Hepatic stellate cell (primary cell): ENCODE data around the gene SMIM22.
"Not testable (repeated sequence)": the region's sequence is repeated elsewhere in the genome, so short reads cannot be mapped to it uniquely, and the experiment has no call there.

Source experiments
- DNase-seq: peaks from one replicate; pipeline ENCODE4 v3.0.0; 2011; ENCODE audit warnings: low spot score

Gene SMIM22

DNA sequence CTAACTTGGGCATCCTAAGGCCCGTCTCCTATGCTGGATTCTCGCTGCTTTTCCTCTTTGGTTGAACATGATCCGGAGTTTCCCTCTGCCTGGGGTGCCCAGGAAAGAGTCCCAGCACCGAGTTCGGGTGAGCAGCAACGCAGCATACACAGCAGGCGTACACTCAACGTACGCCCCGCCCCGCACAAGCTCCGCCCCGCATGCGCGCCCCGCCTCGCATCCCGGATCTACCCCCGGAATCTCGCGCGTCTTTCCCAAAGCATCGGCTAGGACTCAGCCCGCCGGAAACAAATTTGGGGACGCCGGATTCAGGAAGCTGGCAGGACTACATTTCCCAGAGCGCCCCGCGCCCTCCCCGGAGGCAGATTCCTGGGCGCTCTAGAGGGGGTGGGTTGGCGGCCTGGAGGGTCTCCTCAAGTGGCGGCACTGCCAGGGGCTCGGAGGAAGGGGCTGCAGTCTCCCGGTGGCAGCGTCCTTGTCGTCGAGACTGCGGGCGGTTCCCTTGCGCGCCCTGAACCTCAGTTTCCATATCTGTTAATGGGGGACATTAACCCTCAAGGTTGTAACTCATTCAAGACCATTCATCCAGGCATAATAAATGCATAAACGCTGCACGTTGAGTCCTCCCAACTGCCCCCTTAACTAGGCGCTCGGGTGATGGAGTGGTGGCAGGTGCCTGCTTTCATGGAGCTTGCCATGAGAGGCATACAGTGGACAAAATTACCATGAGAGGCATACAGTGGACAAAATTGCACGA, 26.4 kb upstream of the SMIM22 start:
- DNase-seq, result peak; percentile 98

DNA sequence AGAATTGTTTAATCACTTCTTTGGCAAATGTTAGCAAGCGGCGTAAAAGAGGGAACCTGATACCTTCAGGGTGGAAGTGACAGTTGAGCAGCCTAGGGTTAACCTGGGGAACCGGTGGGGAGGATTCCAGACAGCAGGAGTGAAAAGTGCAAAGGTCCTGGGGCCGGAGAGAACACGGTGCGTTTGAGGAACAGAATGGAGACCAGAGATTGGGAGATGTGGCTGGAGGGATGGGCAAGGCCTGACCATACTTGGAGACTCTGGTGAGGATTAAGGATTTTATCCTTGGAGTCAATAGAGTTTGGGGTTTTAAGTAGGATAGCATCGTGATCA, 25.9 kb upstream of the SMIM22 start:
- no peak for DNase-seq

GRCh38 chr16:4771646-4772045, 23.5 kb upstream of the SMIM22 start:
- no peak for DNase-seq

DNA sequence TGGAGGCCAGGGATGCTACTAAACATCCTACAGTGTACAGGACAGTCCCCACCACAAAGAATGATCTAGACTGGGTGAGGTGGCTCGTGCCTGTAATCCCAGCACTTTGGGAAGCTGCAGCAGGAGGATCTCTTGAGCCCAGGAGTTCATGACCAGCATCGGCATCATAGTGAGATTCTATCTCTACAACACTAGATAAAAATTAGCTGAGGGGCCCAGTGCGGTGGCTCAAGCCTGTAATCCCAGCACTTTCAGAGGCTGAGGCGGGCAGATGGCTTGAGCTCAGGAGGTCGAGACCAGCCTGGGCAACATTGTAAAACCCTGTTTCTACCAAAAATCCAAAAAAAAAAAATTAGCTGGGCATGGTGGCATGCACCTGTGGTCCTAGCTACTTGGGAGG, 22.8 kb upstream of the SMIM22 start:
- DNase-seq, result no peak

- no peak for DNase-seq
These were observed 20.2 kb upstream of the SMIM22 start for GRCh38 chr16:4775005-4775404.

- DNase-seq, result no peak
These were observed 18.9 kb upstream of the SMIM22 start for GRCh38 chr16:4776141-4776705.

GRCh38 chr16:4777339-4778049, 17.7 kb upstream of the SMIM22 start:
- DNase-seq, result no peak

GRCh38 chr16:4778050-4778392, 17.1 kb upstream of the SMIM22 start:
- DNase-seq, result no peak

DNA sequence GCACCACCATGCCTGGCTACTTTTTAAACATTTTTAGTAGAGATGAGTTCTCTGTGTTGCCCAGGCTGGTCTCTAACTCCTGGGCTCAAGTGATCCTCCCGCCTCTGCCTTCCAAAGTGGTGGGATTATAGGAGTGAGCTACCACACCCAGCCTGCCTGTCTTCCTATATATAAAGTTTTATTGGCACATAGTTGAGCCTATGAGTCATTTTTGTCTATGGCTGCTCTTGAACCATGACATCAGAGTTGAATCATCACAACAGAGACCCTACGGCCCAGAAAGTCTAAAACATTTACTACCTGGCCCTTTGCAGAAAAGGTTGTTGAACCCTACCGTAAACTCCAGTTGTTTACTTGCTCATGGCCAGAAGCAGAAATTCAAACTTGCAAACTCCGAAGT, 14.9 kb upstream of the SMIM22 start:
- no peak for DNase-seq

- no peak for DNase-seq
These were observed 11.8 kb upstream of the SMIM22 start for GRCh38 chr16:4783251-4783950.

GRCh38 chr16:4783951-4784336, 11.2 kb upstream of the SMIM22 start:
- no peak for DNase-seq

DNA sequence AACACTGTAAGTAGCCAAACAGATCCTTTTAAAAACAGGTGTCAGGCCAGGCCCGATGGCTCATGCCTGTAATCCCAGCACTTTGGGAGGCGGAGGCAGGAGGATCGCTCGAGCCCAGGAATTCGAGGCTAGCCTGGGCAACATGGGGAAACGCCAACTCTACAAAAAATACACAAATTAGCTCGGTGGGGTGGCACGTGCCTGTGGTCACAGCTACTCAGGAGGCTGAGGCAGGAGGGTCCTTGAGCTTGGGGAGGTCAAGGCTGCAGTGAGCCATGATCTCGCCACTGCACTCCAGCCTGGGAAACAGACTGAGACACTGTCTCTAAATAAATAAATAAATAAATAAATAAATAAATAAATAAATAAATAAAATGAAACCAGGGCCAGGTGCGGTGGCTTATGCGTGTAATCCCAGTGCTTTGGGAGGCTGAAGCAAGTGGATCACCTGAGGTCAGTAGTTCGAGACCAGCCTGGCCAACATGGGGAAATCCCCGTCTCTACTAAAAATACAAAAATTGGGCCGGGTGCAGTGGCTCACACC, 10.7 kb upstream of the SMIM22 start:
- DNase-seq, result not testable (repeated sequence)

- DNase-seq, result no peak
These were observed 9.3 kb upstream of the SMIM22 start for GRCh38 chr16:4785758-4786433.

GRCh38 chr16:4787068-4787467, 8.1 kb upstream of the SMIM22 start:
- no peak for DNase-seq

DNA sequence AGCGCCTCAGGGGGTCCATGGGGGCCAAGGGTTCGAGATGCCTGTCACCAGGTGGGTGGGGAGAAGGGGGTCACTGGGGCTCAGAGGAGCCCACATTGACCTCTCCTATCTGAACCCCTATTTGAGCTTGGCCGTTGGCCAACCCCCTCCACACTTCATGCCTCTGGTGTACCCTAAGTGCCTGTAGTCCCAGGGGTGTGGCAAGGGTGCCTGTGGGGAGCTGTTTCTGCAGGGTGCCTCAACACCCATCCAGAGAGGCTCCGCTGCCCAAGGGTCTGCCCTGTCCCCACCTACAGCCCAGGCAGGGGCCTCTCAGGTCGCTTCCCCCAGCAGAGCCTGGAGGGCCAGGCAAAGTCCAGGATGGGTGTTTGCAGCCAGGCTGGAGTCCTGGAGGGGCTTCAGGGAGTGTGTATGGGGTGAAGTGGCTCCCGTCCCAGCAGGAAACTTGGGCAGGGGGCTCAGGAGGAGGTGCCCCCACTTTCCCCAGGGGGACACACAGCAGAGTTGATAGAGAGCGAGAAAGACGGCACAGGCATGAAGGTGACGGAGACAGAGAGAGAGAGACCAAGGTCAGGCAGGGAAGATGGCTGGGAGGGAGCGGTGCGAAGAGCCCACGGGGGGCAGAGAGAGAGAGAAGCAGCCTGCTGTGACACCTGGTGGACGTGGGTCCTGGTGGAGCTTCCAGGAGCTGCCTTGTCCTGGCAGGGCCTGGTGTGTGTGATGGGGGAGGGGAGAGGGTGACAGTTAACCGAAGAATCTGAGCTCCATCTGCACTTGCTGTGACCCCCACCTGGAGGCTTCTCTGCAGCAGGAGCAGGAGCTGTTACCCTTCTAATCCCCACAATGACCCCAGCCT, 7.3 kb upstream of the SMIM22 start, which contains the start of gene SEPTIN12:
Gene SEPTIN12, minus strand, starts transcription at position 719 of the 856 bp plus-strand sequence. Its CDS starts 700 bp downstream, at position 19.
- DNase-seq, result no peak

DNA sequence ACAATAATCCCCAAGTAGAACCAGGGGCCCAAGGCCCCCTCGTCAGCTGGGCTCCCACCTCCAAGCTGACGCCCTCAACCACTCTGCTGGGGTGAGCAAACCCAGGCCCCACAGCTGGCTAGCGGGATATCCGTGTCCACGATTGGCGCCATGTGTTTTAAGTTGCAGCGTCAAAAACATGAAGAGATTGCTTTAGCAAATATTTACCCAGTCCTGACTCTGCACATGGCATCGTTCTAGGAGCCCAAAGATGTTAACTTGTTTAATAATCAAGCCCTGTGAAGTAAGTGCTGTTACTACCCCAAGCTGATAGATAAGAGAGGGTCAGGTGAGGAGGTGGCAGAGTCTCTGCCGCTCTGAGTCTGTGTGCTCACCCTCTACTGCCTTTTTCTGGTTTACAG, 6.7 kb upstream of the SMIM22 start:
- DNase-seq, result no peak

DNA sequence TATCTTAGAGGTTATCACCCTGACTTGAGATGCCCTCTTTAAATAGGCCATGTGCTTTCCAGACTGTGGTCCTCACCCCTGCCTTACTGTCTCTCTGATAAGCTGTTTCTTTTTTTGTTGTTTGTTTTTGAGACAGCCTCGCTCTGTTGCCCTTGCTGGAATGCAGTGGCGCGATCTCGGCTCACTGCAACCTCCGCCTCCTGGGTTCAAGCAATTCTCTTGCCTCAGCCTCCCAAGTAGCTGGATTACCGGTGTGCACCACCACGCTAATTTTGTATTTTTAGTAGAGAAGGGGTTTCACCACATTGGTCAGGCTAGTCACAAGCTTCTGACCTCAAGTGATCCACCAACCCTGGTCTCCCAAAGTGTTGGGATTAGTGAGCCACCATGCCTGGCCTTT, 6.3 kb upstream of the SMIM22 start:
- no peak for DNase-seq

DNA sequence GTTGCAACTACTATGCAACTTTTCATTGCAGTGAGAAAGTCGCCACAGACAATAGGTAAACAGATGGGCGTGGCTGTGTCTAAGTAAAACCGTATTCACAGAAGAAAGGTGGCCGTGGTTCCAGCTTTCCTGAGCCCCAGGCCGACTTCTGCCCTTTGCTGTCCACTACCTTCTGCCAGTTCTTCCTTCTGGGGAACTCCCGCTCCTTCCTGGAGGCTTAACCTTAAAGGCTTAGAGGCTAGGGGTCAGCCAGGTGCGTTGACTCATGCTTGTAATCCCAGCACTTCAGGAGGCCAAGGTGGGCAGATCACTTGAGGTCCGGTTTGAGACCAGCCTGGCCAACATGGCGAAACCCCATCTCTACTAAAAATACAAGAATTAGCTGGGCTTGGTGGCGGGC, 4.9 kb upstream of the SMIM22 start:
- DNase-seq, result no peak

DNA sequence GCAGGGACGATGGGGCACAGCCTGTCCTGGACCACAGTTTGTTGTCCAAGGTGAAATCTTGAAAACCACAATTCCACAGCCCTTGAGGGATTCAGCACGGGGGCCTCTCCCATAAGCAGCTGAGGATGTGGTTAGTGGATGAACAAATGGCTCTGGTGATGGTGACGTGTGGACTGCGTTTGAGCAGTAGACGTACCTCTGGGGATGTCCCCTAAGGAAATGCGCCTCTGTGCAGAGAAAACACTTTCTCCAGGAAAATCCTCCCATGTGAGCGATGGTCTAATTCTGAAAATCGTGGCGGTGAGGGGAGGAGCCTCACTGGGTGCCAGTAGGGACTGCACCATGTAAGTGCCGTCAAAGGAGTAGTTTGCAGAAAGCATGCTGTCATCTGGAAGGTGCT, 4.3 kb upstream of the SMIM22 start:
- no peak for DNase-seq

DNA sequence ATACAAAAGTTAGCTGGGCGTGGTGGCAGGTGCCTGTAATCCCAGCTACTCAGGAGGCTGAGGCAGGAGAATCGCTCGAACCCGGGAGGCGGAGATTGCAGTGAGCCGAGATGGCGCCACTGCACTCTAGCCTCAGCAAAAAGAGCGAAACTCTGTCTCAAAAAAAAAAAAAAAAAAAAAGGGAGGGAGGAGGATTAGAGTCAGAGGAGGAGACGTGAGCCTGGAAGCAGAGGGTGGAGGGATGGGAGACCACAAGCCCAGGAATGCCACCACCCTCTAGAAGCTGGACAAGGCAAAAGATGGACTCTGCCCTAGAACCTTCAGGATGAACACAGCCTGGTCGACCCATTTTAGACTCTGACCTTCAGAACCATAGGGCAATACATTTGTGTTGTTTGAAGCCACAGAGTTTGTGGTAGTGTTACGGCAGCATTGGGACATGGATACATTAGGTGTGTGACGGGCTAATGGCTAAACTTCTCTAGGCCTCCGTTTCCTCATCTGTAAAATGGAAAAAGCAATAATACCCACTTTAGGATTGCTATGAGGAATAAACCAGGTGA, 2.1 kb upstream of the SMIM22 start:
- no peak for DNase-seq
